ENCODE measurements around the gene OR3A2.

- TF ChIP-seq CREB1 (IDR thresholded peaks at IDR 0.05; ENCODE audit: low read depth) (no peak), EP300 (IDR thresholded peaks at IDR 0.05; ENCODE audit: borderline replicate concordance) (no peak), REST (IDR thresholded peaks at IDR 0.05; ENCODE audit: low read depth) (no peak)
These were observed 4.2 kb downstream of the OR3A2 start for GRCh38 chr17:3381957-3382356.
